SJSA1 (cell line): ENCODE measurements around the gene SPOCK3. TPM values are rescaled to one million over a fixed set of nuclear protein-coding genes. Genes with fewer than 3 reads are reported as not detected.

Experiments used
- DNase-seq, 2 experiments: peaks; one replicate each; pipeline ENCODE4 v3.0.0-alpha.2; 2015 to 2020; ENCODE audit warnings: low spot score in 2 of 2, low read depth in 1 of 2
- H3K27ac ChIP-seq: fragments of 250-450 bp; sonication (Bioruptor Pico); 2 replicates; pipeline ENCODE4 v1.5.1; 2020; ENCODE audit warnings: mild to moderate bottlenecking, moderate library complexity
- H3K27me3 ChIP-seq: fragments of 250-450 bp; sonication (Bioruptor Pico); replicated peaks from 2 replicates; pipeline ENCODE4 v1.5.1; 2020; ENCODE audit warnings: mild to moderate bottlenecking, moderate library complexity
- H3K36me3 ChIP-seq: fragments of 250-450 bp; sonication (Bioruptor Pico); 2 replicates; pipeline ENCODE4 v1.5.1; 2020; ENCODE audit warnings: mild to moderate bottlenecking
- H3K4me1 ChIP-seq: fragments of 250-450 bp; sonication (Bioruptor Pico); replicated peaks from 2 replicates; pipeline ENCODE4 v1.6.1; 2021; ENCODE audit warnings: mild to moderate bottlenecking
- H3K4me3 ChIP-seq: fragments of 250-450 bp; sonication (Bioruptor Pico); 2 replicates; pipeline ENCODE4 v1.5.1; 2020; ENCODE audit warnings: mild to moderate bottlenecking
- H3K9me3 ChIP-seq: fragments of 250-450 bp; sonication (Bioruptor Pico); replicated peaks from 2 replicates; pipeline ENCODE4 v1.5.1; 2020; ENCODE audit warnings: mild to moderate bottlenecking
- total RNA-seq: library from RNA; depleted of rRNA; stranded (reverse); fragments of >200 nt; shearing (Covaris generic); gene quantifications from 2 replicates; pipeline ENCODE4 v1.2.3, GENCODE V29; 2014

Gene SPOCK3
- total RNA-seq, 1 experiment from 2014 or later: not detected

- H3K27ac ChIP-seq: no peak overlapping the region
- H3K4me1 ChIP-seq: no peaks in the 10 kb centered on the region
- no peaks in the 10 kb centered on the region for H3K27me3 ChIP-seq
- H3K4me3 ChIP-seq: no peak overlapping the region
- no peaks in the 10 kb centered on the region for H3K9me3 ChIP-seq
- no peaks in the 10 kb centered on the region for H3K36me3 ChIP-seq
- no peak for DNase-seq
These were observed 391.5 kb downstream of the SPOCK3 start for GRCh38 chr4:166842795-166843261.

DNA sequence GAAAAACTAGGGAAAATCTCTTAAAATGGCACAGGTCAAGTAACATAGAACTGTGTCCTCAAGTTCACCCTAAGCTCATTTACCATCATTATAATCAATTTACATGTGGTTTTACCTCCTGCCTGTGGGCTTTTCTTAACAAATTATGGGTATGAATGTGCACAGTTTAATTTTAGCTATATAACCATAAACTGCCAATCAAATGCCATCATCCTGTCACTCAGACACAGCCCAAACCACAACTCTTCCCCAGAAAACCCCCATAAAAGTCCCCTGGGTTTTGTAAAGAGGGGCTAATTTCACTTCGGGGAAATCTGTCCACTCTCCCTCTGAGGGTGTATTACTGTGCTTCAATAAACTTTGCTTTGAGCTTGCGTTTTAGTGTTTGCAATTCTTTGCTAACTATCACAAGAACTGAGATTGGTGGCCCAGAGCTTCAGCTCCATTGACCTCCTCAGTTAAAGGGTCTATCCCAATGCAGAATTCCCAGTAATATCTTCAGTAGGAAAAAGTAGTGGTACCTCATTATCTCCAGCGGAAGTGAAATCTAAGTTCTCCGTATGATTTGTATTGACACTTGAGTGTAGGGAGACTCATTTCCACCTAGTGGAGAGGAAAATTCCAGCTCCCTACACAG is 394.6 kb downstream of the SPOCK3 start:
- H3K9me3 ChIP-seq: no peaks in the 10 kb centered on the region
- H3K36me3 ChIP-seq: no peaks in the 10 kb centered on the region
- no peak for DNase-seq
- H3K4me1 ChIP-seq: no peaks in the 10 kb centered on the region
- no peak overlapping the region for H3K27ac ChIP-seq
- no peak overlapping the region for H3K4me3 ChIP-seq
- H3K27me3 ChIP-seq: no peaks in the 10 kb centered on the region

DNA sequence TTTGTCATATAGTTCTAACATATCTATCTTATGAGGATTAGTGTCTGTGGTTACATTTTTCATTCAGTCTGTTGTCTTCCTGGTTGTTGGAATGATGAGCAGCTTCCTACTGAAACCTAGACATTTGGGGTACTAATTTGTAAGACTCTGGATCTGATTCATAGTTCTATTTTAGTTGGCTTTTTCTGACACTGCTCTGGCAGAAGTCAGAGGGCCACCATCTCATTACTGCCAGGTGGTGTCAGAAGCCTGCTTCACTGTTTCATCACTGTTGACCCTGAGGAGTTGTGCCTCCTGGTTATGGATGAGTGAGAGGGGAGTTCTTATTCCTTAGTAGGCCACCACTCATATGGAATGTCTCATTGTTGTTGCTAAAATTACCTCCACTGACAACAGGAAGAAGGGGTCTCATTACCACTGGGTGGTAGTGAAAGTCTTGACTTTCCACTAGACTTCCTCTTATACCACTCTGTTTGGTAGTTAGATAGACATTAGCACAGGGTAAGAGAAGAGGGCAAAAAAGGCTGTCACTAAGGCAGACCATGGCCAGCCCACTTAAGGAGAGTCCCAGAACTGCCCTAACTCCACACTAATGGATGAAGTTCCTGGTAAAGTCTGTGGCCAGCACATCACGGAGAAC is 395.2 kb downstream of the SPOCK3 start:
- no peak overlapping the region for H3K27ac ChIP-seq
- no peaks in the 10 kb centered on the region for H3K9me3 ChIP-seq
- H3K4me3 ChIP-seq: no peak overlapping the region
- no peak for DNase-seq
- no peaks in the 10 kb centered on the region for H3K36me3 ChIP-seq
- no peaks in the 10 kb centered on the region for H3K27me3 ChIP-seq
- no peaks in the 10 kb centered on the region for H3K4me1 ChIP-seq

DNA sequence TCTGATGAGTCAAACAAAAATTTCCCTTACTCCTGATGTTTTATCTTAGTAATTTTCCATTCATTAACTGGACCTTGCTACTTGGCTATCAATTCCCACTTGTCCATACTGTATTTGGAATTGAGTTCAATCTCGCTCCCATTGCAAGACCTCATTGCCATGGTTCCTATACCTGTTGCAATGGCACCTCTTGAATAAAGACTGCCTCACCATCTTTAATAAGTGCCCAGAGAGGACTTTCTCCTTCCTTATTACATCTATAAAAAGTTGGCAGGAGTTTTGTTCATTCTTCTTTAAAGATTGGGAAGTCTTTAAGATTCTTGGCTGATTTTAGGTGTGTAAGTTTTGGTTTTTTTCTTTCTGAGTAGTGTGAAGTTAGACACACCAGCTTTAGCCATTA is 397.4 kb downstream of the SPOCK3 start:
- Histone ChIP-seq H3K4me1 (no peaks in the 10 kb centered on the region), H3K27ac (no peak overlapping the region), H3K9me3 (no peaks in the 10 kb centered on the region), H3K4me3 (no peak overlapping the region), H3K36me3 (no peaks in the 10 kb centered on the region), H3K27me3 (no peaks in the 10 kb centered on the region)
- DNase-seq: no peak

- H3K4me1 ChIP-seq: no peaks in the 10 kb centered on the region
- no peak for DNase-seq
- no peaks in the 10 kb centered on the region for H3K27me3 ChIP-seq
- H3K27ac ChIP-seq: no peak overlapping the region
- H3K36me3 ChIP-seq: no peaks in the 10 kb centered on the region
- no peak overlapping the region for H3K4me3 ChIP-seq
- no peaks in the 10 kb centered on the region for H3K9me3 ChIP-seq
These were observed 406.7 kb downstream of the SPOCK3 start for GRCh38 chr4:166827629-166828028.

- Histone ChIP-seq H3K27me3 (no peaks in the 10 kb centered on the region), H3K36me3 (no peaks in the 10 kb centered on the region), H3K4me1 (no peaks in the 10 kb centered on the region), H3K9me3 (no peaks in the 10 kb centered on the region), H3K27ac (no peak overlapping the region), H3K4me3 (no peak overlapping the region)
- no peak for DNase-seq
These were observed 407.1 kb downstream of the SPOCK3 start for GRCh38 chr4:166827167-166827566.

DNA sequence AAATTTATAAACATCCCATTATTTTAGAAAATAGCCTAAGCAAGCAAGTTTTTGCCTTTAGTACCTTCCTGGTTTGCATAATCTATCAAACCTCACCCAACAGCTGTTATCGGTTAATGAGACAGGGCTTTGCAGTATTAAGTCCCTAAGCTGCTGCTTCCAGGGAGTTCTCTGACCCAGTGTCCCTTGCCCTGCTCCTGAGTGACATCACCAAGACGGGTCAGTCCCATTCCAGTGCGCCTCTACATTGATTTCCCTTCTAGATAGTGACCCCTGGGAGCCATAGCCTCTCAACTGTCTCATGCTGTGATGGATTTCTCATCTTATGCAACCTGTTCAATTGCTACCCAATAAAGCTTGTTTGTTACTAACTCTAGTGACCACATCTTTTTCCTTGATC is 410.4 kb downstream of the SPOCK3 start:
- Histone ChIP-seq H3K4me1 (no peaks in the 10 kb centered on the region), H3K4me3 (no peak overlapping the region), H3K36me3 (no peaks in the 10 kb centered on the region), H3K27ac (no peak overlapping the region), H3K27me3 (no peaks in the 10 kb centered on the region), H3K9me3 (no peaks in the 10 kb centered on the region)
- no peak for DNase-seq

- no peaks in the 10 kb centered on the region for H3K4me1 ChIP-seq
- H3K9me3 ChIP-seq: no peaks in the 10 kb centered on the region
- DNase-seq: peak in 1 of 2 experiments; percentile 3
- H3K27me3 ChIP-seq: no peaks in the 10 kb centered on the region
- no peak overlapping the region for H3K27ac ChIP-seq
- H3K4me3 ChIP-seq: no peak overlapping the region
- no peaks in the 10 kb centered on the region for H3K36me3 ChIP-seq
These were observed 411.2 kb downstream of the SPOCK3 start for GRCh38 chr4:166823126-166823525.

DNA sequence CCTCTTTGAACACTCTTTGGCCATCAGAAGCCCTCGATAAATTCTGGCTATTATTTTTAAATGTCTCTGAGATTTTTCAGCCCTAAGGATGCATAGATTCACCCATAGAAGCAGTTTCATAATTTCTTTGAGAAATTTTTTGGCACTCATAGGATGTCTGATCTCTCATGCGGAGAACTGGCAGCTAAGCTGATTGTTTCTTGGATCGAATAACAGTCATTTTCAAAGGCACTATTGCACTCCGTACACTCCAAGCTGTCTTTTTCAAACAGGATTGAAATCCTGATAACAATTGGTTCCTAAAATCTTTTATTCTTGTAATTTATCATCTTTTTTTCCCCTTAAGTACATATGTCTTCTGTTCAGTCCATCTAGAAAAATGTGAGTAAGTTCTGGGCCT is 411.9 kb downstream of the SPOCK3 start:
- Histone ChIP-seq H3K9me3 (no peaks in the 10 kb centered on the region), H3K4me1 (no peaks in the 10 kb centered on the region), H3K27ac (no peak overlapping the region), H3K36me3 (no peaks in the 10 kb centered on the region), H3K27me3 (no peaks in the 10 kb centered on the region), H3K4me3 (no peak overlapping the region)
- no peak for DNase-seq

- H3K36me3 ChIP-seq: no peaks in the 10 kb centered on the region
- no peak overlapping the region for H3K27ac ChIP-seq
- no peak for DNase-seq
- no peak overlapping the region for H3K4me3 ChIP-seq
- H3K27me3 ChIP-seq: no peaks in the 10 kb centered on the region
- no peaks in the 10 kb centered on the region for H3K9me3 ChIP-seq
- H3K4me1 ChIP-seq: no peaks in the 10 kb centered on the region
These were observed 417.4 kb downstream of the SPOCK3 start for GRCh38 chr4:166816890-166817289.

DNA sequence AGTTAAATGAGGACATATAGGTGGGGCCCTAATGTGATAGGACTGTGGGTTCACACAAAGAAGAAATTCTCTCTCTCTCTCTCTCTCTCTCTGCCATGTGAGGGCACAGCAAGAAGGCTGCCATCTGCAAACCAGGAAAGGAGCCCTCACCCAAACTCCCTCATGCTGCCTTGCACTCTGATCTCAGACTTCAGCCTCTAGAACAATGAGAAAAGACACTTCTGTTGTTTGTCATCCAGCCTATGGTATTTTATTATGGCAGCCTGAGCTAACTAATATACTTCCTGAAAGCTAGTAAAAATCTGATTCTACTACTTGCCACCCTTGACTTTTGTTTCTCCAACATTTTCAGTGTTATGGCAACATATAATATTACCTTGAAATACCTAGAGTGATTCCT is 425.9 kb downstream of the SPOCK3 start:
- no peak overlapping the region for H3K27ac ChIP-seq
- H3K4me1 ChIP-seq: no peaks in the 10 kb centered on the region
- no peak for DNase-seq
- no peak overlapping the region for H3K4me3 ChIP-seq
- H3K9me3 ChIP-seq: no peaks in the 10 kb centered on the region
- no peaks in the 10 kb centered on the region for H3K27me3 ChIP-seq
- H3K36me3 ChIP-seq: no peaks in the 10 kb centered on the region

DNA sequence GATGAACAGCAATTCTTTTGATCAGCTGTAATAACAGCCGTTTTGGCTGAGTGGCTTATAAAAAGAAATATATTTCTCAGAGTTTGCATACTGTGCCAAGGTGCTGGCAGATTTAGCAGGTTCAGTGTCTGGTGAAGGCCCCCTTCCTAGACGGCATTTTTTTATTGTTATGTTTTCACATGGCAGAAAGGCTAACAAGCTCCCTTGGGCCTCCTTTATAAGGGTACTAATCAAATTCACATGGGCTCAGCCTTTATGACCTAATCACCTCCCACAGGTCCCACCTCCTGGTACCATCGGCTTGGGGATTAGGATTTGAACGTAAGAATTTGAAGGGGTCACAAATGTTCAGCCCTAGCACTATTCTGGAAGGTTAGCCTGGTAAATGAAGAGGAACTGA is 431.9 kb downstream of the SPOCK3 start:
- Histone ChIP-seq H3K4me3 (no peak overlapping the region), H3K9me3 (no peaks in the 10 kb centered on the region), H3K27me3 (no peaks in the 10 kb centered on the region), H3K4me1 (no peaks in the 10 kb centered on the region), H3K27ac (no peak overlapping the region), H3K36me3 (no peaks in the 10 kb centered on the region)
- DNase-seq: no peak

DNA sequence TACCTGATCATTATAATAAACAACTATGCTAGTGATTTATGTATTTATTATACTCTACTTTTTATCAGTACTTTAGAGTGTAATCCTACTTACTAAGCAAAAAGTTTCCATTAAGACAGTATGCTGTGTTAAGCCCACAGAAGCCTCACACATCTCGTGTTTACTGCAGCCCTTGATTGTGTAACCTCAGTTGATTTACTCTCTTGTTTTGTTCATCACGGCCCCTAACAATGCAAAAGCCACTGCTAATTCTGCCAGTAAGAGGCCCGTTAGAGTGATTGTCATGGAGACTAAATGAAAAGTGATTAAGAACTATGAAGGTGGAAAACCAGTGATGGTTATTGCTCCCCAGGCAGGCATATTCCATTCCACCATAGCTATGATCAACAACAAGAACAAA is 436.2 kb downstream of the SPOCK3 start:
- no peak for DNase-seq
- Histone ChIP-seq H3K4me3 (no peak overlapping the region), H3K27me3 (no peaks in the 10 kb centered on the region), H3K4me1 (no peaks in the 10 kb centered on the region), H3K36me3 (no peaks in the 10 kb centered on the region), H3K27ac (no peak overlapping the region), H3K9me3 (no peaks in the 10 kb centered on the region)

- DNase-seq: no peak
These were observed 456.5 kb downstream of the SPOCK3 start for GRCh38 chr4:166777760-166778159.

GRCh38 chr4:166763018-166763417 is 471.3 kb downstream of the SPOCK3 start:
- Histone ChIP-seq H3K27ac (no peak overlapping the region), H3K4me3 (no peak overlapping the region), H3K4me1 (no peaks in the 10 kb centered on the region), H3K36me3 (no peaks in the 10 kb centered on the region), H3K9me3 (no peaks in the 10 kb centered on the region), H3K27me3 (no peaks in the 10 kb centered on the region)
- DNase-seq: no peak

More at GRCh38 chr4:166777760-166778159, 456.5 kb downstream of the SPOCK3 start:
- Histone ChIP-seq H3K27me3 (no peaks in the 10 kb centered on the region), H3K4me1 (no peaks in the 10 kb centered on the region), H3K27ac (no peak overlapping the region), H3K4me3 (no peak overlapping the region), H3K36me3 (no peaks in the 10 kb centered on the region), H3K9me3 (no peaks in the 10 kb centered on the region)
